ENCODE results near the gene ABCA7.
A peak's percentile ranks its signal among the peaks of the same experiment; 100 is the strongest.

Gene ABCA7

GRCh38 chr19:1001538-1002166 is 38.3 kb upstream of the ABCA7 start:
- Histone ChIP-seq H3K9me3 (no peaks in the 10 kb centered on the region), H3K4me2 (peak overlapping the region; percentile 66; the same call in 1 of the 2 replicates), H3K9ac (no peak overlapping the region), H3K27me3 (peaks cover 69% of the 10 kb centered on the region), H3K4me1 (peaks cover 19% of the 10 kb centered on the region), H3K27ac (no peak overlapping the region), H3K4me3 (no peak overlapping the region), H4K20me1 (peaks cover 42% of the 10 kb centered on the region), H3K36me3 (peaks cover 2% of the 10 kb centered on the region; the same call in 1 of the 2 replicates)
- TF ChIP-seq Cebpa-rat (IDR thresholded peaks at IDR 0.05), result no peak

- Histone ChIP-seq H3K9ac (no peak overlapping the region), H3K27me3 (peaks cover 60% of the 10 kb centered on the region), H3K4me2 (no peak overlapping the region), H4K20me1 (peaks cover 43% of the 10 kb centered on the region), H3K4me1 (peaks cover 17% of the 10 kb centered on the region), H3K9me3 (no peaks in the 10 kb centered on the region), H3K27ac (no peak overlapping the region), H3K4me3 (no peak overlapping the region), H3K36me3 (peaks cover 11% of the 10 kb centered on the region; the same call in 1 of the 2 replicates)
- no peak for TF ChIP-seq Cebpa-rat (IDR thresholded peaks at IDR 0.05)
These were observed 37.3 kb upstream of the ABCA7 start for GRCh38 chr19:1002600-1002999.

GRCh38 chr19:1003283-1003682 is 36.6 kb upstream of the ABCA7 start:
- H3K9me3 ChIP-seq, result no peaks in the 10 kb centered on the region
- peaks cover 40% of the 10 kb centered on the region for H4K20me1 ChIP-seq
- H3K4me3 ChIP-seq, result no peak overlapping the region
- H3K9ac ChIP-seq, result no peak overlapping the region
- no peak for TF ChIP-seq Cebpa-rat (IDR thresholded peaks at IDR 0.05)
- H3K27ac ChIP-seq, result no peak overlapping the region
- H3K4me1 ChIP-seq, result peaks cover 17% of the 10 kb centered on the region
- H3K27me3 ChIP-seq, result peaks cover 53% of the 10 kb centered on the region
- no peak overlapping the region for H3K4me2 ChIP-seq
- peaks cover 11% of the 10 kb centered on the region; the same call in 1 of the 2 replicates for H3K36me3 ChIP-seq

- no peaks in the 10 kb centered on the region for H3K9me3 ChIP-seq
- peaks cover 21% of the 10 kb centered on the region for H3K36me3 ChIP-seq
- H3K4me2 ChIP-seq, result no peak overlapping the region
- H3K4me3 ChIP-seq, result no peak overlapping the region
- peaks cover 43% of the 10 kb centered on the region for H3K27me3 ChIP-seq
- H3K27ac ChIP-seq, result no peak overlapping the region
- H3K4me1 ChIP-seq, result peaks cover 17% of the 10 kb centered on the region
- no peak for TF ChIP-seq Cebpa-rat (IDR thresholded peaks at IDR 0.05)
- H3K9ac ChIP-seq, result no peak overlapping the region
- peaks cover 45% of the 10 kb centered on the region for H4K20me1 ChIP-seq
These were observed 35.6 kb upstream of the ABCA7 start for GRCh38 chr19:1004204-1004802.

- H3K4me2 ChIP-seq, result no peak overlapping the region
- H3K9ac ChIP-seq, result no peak overlapping the region
- peaks cover 28% of the 10 kb centered on the region for H3K36me3 ChIP-seq
- peaks cover 52% of the 10 kb centered on the region for H4K20me1 ChIP-seq
- no peak for TF ChIP-seq Cebpa-rat (IDR thresholded peaks at IDR 0.05)
- H3K4me3 ChIP-seq, result no peak overlapping the region
- H3K27me3 ChIP-seq, result peaks cover 35% of the 10 kb centered on the region
- no peaks in the 10 kb centered on the region for H3K9me3 ChIP-seq
- H3K27ac ChIP-seq, result no peak overlapping the region
- peaks cover 17% of the 10 kb centered on the region for H3K4me1 ChIP-seq
These were observed 34.9 kb upstream of the ABCA7 start for GRCh38 chr19:1004803-1005664.

- H3K4me3 ChIP-seq, result no peak overlapping the region
- peaks cover 44% of the 10 kb centered on the region for H3K36me3 ChIP-seq
- no peak overlapping the region for H3K4me2 ChIP-seq
- H3K27me3 ChIP-seq, result peaks cover 17% of the 10 kb centered on the region
- peaks cover under 1% of the 10 kb centered on the region; the same call in 1 of the 2 replicates for H3K4me1 ChIP-seq
- no peak overlapping the region for H3K27ac ChIP-seq
- H3K9me3 ChIP-seq, result no peaks in the 10 kb centered on the region
- TF ChIP-seq Cebpa-rat (IDR thresholded peaks at IDR 0.05), result no peak
- no peak overlapping the region for H3K9ac ChIP-seq
- H4K20me1 ChIP-seq, result peaks cover 44% of the 10 kb centered on the region
These were observed 33.1 kb upstream of the ABCA7 start for GRCh38 chr19:1006711-1007398.

GRCh38 chr19:1007399-1008251 is 32.3 kb upstream of the ABCA7 start:
- H3K4me1 ChIP-seq, result no peaks in the 10 kb centered on the region
- H3K27ac ChIP-seq, result no peak overlapping the region
- no peaks in the 10 kb centered on the region for H3K9me3 ChIP-seq
- H3K27me3 ChIP-seq, result peaks cover 10% of the 10 kb centered on the region
- no peak overlapping the region for H3K9ac ChIP-seq
- peaks cover 50% of the 10 kb centered on the region for H4K20me1 ChIP-seq
- TF ChIP-seq Cebpa-rat (IDR thresholded peaks at IDR 0.05), result no peak
- H3K36me3 ChIP-seq, result peaks cover 51% of the 10 kb centered on the region
- no peak overlapping the region for H3K4me3 ChIP-seq
- H3K4me2 ChIP-seq, result no peak overlapping the region

- Histone ChIP-seq H3K9me3 (no peaks in the 10 kb centered on the region), H3K9ac (no peak overlapping the region), H3K4me3 (no peak overlapping the region), H3K4me2 (no peak overlapping the region), H3K36me3 (peaks cover 60% of the 10 kb centered on the region), H3K4me1 (no peaks in the 10 kb centered on the region), H4K20me1 (peaks cover 54% of the 10 kb centered on the region), H3K27ac (no peak overlapping the region), H3K27me3 (peaks cover 3% of the 10 kb centered on the region)
- no peak for TF ChIP-seq Cebpa-rat (IDR thresholded peaks at IDR 0.05)
These were observed 31.5 kb upstream of the ABCA7 start for GRCh38 chr19:1008268-1009040.
